ENCODE measurements around the gene OR4F6. TPM values are rescaled to one million over a fixed set of nuclear protein-coding genes. Genes with fewer than 3 reads are reported as not detected.
A peak's percentile ranks its signal among the peaks of the same experiment; 100 is the strongest.

The OR4F6 gene
- total RNA-seq, 1 donor from 2014 or later: not detected

DNA sequence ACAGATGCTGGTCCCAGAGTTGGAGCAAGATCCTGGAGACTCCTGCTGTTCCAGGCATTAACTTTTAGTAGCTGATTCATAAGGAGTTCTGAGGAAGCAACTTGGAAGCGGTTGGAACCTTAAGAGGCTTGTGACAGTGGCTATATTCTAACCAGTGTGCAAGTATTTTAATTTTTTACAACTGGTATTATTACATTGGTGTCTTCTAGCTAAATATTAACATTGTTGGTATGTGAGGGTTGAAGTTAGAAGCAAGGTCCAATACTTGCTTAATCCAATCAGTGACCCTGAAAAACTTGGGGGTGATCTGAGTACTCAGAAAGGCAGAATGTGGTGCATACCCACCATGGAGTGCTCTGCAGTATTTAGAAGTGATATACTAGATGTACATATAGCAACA, 7.1 kb downstream of the OR4F6 start:
- H4K20me1 ChIP-seq (ENCODE audit: low read depth): no peaks in the 10 kb centered on the region
- peaks cover 3% of the 10 kb centered on the region for H3K27me3 Mint-ChIP-seq (ENCODE audit: insufficient read depth, low read depth)
- no peaks in the 10 kb centered on the region for H3K79me2 ChIP-seq (ENCODE audit: low read depth)
- H3K4me3 ChIP-seq: no peak overlapping the region
- H3K9ac ChIP-seq: no peak overlapping the region
- no peaks in the 10 kb centered on the region for H3K36me3 Mint-ChIP-seq
- no peaks in the 10 kb centered on the region for H3K9me3 ChIP-seq (ENCODE audit: low read depth)
- H3K4me1 Mint-ChIP-seq: no peaks in the 10 kb centered on the region
- H3K27ac Mint-ChIP-seq: no peak overlapping the region
- H3K4me1 ChIP-seq: no peaks in the 10 kb centered on the region
- no peak overlapping the region for H3K4me3 Mint-ChIP-seq
- H3K27ac ChIP-seq: no peak overlapping the region
- H3K9me3 Mint-ChIP-seq: no peaks in the 10 kb centered on the region
- no peaks in the 10 kb centered on the region for H3K27me3 ChIP-seq
- H3F3A ChIP-seq (ENCODE audit: low read depth): no peaks in the 10 kb centered on the region
- no peak for DNase-seq (ENCODE audit: low spot score)
- no peaks in the 10 kb centered on the region for H3K36me3 ChIP-seq
- no peak for TF ChIP-seq EZH2 (IDR thresholded peaks at IDR 0.05)
- no peak for TF ChIP-seq EZH2phosphoT487 (IDR thresholded peaks at IDR 0.05)
- TF ChIP-seq, protein P1, sequence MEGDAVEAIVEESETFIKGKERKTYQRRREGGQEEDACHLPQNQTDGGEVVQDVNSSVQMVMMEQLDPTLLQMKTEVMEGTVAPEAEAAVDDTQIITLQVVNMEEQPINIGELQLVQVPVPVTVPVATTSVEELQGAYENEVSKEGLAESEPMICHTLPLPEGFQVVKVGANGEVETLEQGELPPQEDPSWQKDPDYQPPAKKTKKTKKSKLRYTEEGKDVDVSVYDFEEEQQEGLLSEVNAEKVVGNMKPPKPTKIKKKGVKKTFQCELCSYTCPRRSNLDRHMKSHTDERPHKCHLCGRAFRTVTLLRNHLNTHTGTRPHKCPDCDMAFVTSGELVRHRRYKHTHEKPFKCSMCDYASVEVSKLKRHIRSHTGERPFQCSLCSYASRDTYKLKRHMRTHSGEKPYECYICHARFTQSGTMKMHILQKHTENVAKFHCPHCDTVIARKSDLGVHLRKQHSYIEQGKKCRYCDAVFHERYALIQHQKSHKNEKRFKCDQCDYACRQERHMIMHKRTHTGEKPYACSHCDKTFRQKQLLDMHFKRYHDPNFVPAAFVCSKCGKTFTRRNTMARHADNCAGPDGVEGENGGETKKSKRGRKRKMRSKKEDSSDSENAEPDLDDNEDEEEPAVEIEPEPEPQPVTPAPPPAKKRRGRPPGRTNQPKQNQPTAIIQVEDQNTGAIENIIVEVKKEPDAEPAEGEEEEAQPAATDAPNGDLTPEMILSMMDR (IDR thresholded peaks at IDR 0.05): no peak
- no peak overlapping the region for H2AFZ ChIP-seq (replicated peaks)
- no peak overlapping the region for H3K4me2 ChIP-seq

DNA sequence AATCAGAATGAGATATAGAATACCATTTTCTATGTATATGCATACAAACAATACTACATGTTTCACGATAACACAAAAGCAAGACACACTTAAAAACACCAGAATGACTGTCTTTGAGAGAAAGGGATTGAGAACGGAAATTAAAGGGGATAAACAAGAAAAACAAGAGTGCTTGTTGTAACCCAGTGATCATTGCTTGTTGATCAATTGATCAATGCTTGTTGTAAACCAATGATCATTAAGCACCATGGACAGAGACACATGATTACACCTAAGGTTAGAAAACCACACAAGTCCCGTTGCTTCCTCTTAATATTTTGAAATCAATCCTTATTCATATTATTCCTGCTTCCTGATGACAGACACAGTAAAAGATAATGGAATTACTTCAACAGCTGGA, 7.6 kb downstream of the OR4F6 start:
- H2AFZ ChIP-seq (replicated peaks): no peak overlapping the region
- H3K79me2 ChIP-seq (ENCODE audit: low read depth): no peaks in the 10 kb centered on the region
- Mint-ChIP-seq H3K9me3 (no peaks in the 10 kb centered on the region), H3K36me3 (no peaks in the 10 kb centered on the region), H3K27ac (no peak overlapping the region), H3K4me1 (no peaks in the 10 kb centered on the region), H3K27me3 (ENCODE audit: insufficient read depth, low read depth) (peaks cover 3% of the 10 kb centered on the region), H3K4me3 (no peak overlapping the region)
- H3K9me3 ChIP-seq (ENCODE audit: low read depth): no peaks in the 10 kb centered on the region
- no peak for TF ChIP-seq EZH2 (IDR thresholded peaks at IDR 0.05)
- TF ChIP-seq, protein P1 (IDR thresholded peaks at IDR 0.05): no peak
- no peak for TF ChIP-seq EZH2phosphoT487 (IDR thresholded peaks at IDR 0.05)
- no peak overlapping the region for H3K27ac ChIP-seq
- no peaks in the 10 kb centered on the region for H4K20me1 ChIP-seq (ENCODE audit: low read depth)
- H3F3A ChIP-seq (ENCODE audit: low read depth): no peaks in the 10 kb centered on the region
- no peaks in the 10 kb centered on the region for H3K36me3 ChIP-seq
- no peaks in the 10 kb centered on the region for H3K27me3 ChIP-seq
- H3K4me1 ChIP-seq: no peaks in the 10 kb centered on the region
- peak; percentile 63 for DNase-seq (ENCODE audit: low spot score)
- no peak overlapping the region for H3K4me2 ChIP-seq
- H3K9ac ChIP-seq: no peak overlapping the region
- H3K4me3 ChIP-seq: no peak overlapping the region

DNA sequence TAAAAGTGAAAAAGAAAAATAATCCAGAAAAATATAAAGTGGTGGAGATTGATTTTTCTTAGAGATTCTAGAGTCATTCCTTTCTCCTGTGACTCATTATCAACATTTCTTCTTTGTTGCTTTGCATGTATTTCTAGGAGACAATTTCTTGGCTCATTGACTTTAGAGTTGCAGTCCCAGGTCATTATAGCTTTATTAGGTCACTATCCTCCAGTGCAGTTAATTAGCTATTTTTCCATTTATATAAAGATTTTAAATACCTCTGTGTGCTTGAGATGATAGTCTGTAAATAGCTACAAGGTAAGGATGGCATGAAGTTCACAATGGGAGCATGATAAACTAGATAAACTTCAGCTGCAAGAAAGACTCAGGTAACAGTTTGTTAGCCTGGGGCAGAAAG, 8.6 kb downstream of the OR4F6 start, which contains the start of gene OR4F15:
TSS of gene OR4F15 (plus strand) at position 301 of the 400 bp plus-strand sequence. CDS start 5,985 bp downstream, outside the sequence.
- no peaks in the 10 kb centered on the region for H3K27me3 ChIP-seq
- Mint-ChIP-seq H3K27me3 (ENCODE audit: insufficient read depth, low read depth) (peaks cover 3% of the 10 kb centered on the region), H3K27ac (no peak within 1 kb of the TSS), H3K4me3 (no peak within 1 kb of the TSS), H3K9me3 (no peaks in the 10 kb centered on the region), H3K4me1 (no peaks in the 10 kb centered on the region), H3K36me3 (no peaks in the 10 kb centered on the region)
- no peak for DNase-seq (ENCODE audit: low spot score)
- H3F3A ChIP-seq (ENCODE audit: low read depth): no peaks in the 10 kb centered on the region
- H3K4me1 ChIP-seq: no peaks in the 10 kb centered on the region
- no peaks in the 10 kb centered on the region for H3K36me3 ChIP-seq
- H4K20me1 ChIP-seq (ENCODE audit: low read depth): no peaks in the 10 kb centered on the region
- H3K9me3 ChIP-seq (ENCODE audit: low read depth): no peaks in the 10 kb centered on the region
- H3K79me2 ChIP-seq (ENCODE audit: low read depth): no peaks in the 10 kb centered on the region
- no peak within 1 kb of the TSS for H3K27ac ChIP-seq
- no peak within 1 kb of the TSS for H3K9ac ChIP-seq
- no peak within 1 kb of the TSS for H3K4me3 ChIP-seq
- H3K4me2 ChIP-seq: no peak within 1 kb of the TSS
- H2AFZ ChIP-seq (replicated peaks): no peak within 1 kb of the TSS
- TF ChIP-seq EZH2phosphoT487 (IDR thresholded peaks at IDR 0.05) (no peak), EZH2 (IDR thresholded peaks at IDR 0.05) (no peak)
- TF ChIP-seq, protein P1 (IDR thresholded peaks at IDR 0.05): no peak
